OCI-LY7 (cell line): Measurements from ENCODE around the gene PFDN6. TPM values are rescaled to one million over a fixed set of nuclear protein-coding genes. Genes with fewer than 3 reads are reported as not detected.

Experiments used
- BruUV-seq: library from RNA; stranded (reverse); fragments of 400-500 nt; replicated peaks from 2 replicates; lab custom pipeline; 2021; lab: Mats Ljungman, UMichigan
- CTCF ChIA-PET: fragments of 300-600 bp; sonication (Branson Sonifier 250); formaldehyde crosslinking; loops from one replicate; lab custom pipeline; 2022; ENCODE audit warnings: antibody characterized with exemption; ENCODE audit not compliant: unreplicated experiment; lab: Charles Lee
- POLR2A ChIA-PET: fragments of 300-600 bp; sonication (Branson Sonifier 250); formaldehyde crosslinking; loops from one replicate; lab custom pipeline; 2022; ENCODE audit warnings: antibody characterized with exemption; lab: Charles Lee
- DNase-seq: peaks from one replicate; pipeline ENCODE4 v3.0.0-alpha.2; 2015; ENCODE audit warnings: low spot score
- H2AFZ ChIP-seq: fragments of 200-600 bp; sonication (generic), shearing (Covaris generic); 2 replicates; pipeline ENCODE4 v1.6.1; 2014; ENCODE audit warnings: mild to moderate bottlenecking, antibody characterized with exemption, low read length, moderate library complexity
- H3K27ac ChIP-seq: fragments of 200-600 bp; sonication (generic); 2 replicates; pipeline ENCODE4 v1.5.1; 2014; ENCODE audit warnings: mixed run types, low read depth, mild to moderate bottlenecking, moderate library complexity, low read length, inconsistent platforms; ENCODE audit not compliant: poor library complexity, severe bottlenecking
- H3K36me3 ChIP-seq: fragments of 200-600 bp; sonication (generic); 2 replicates; pipeline ENCODE4 v1.6.1; 2014; ENCODE audit warnings: mild to moderate bottlenecking, antibody characterized with exemption, low read length, moderate library complexity, mixed read lengths; ENCODE audit not compliant: insufficient read depth
- H3K4me1 ChIP-seq: fragments of 200-600 bp; sonication (generic); 2 replicates; pipeline ENCODE4 v1.5.1; 2014; ENCODE audit warnings: mild to moderate bottlenecking, low read length; ENCODE audit not compliant: insufficient read depth, poor library complexity, severe bottlenecking
- H3K4me2 ChIP-seq: fragments of 200-600 bp; sonication (generic); 2 replicates; pipeline ENCODE4 v1.6.1; 2014; ENCODE audit warnings: mild to moderate bottlenecking, low read length
- H3K4me3 ChIP-seq: fragments of 200-600 bp; sonication (generic); 2 replicates; pipeline ENCODE4 v1.5.1; 2014; ENCODE audit warnings: mild to moderate bottlenecking, low read depth, low read length; ENCODE audit not compliant: poor library complexity, severe bottlenecking
- H3K79me2 ChIP-seq: fragments of 200-600 bp; sonication (generic); 2 replicates; pipeline ENCODE4 v1.6.1; 2016; ENCODE audit warnings: low read depth, mild to moderate bottlenecking, low read length, moderate library complexity, mixed read lengths; ENCODE audit not compliant: insufficient read depth
- H3K9me2 ChIP-seq: fragments of 200-600 bp; sonication (generic); 2 replicates; pipeline ENCODE4 v1.6.1; 2016; ENCODE audit warnings: mild to moderate bottlenecking, low read length, mixed read lengths; ENCODE audit not compliant: insufficient read depth
- H3K9me3 ChIP-seq: fragments of 200-600 bp; sonication (generic); 2 replicates; pipeline ENCODE4 v1.6.1; 2014; ENCODE audit warnings: mild to moderate bottlenecking, mixed run types, low read length, mixed read lengths
- H4K20me1 ChIP-seq: fragments of 200-600 bp; sonication (generic); 2 replicates; pipeline ENCODE4 v1.6.1; 2014; ENCODE audit warnings: mild to moderate bottlenecking, antibody characterized with exemption, low read length, moderate library complexity, mixed read lengths; ENCODE audit not compliant: insufficient read depth
- EZH2phosphoT487 ChIP-seq: fragments of 200-600 bp; sonication (generic); IDR thresholded peaks from 2 replicates; pipeline ENCODE4 v1.6.1; 2018; ENCODE audit warnings: low read depth, borderline replicate concordance, mild to moderate bottlenecking, mixed run types, antibody characterized with exemption, low read length, moderate library complexity, mixed read lengths
- intact Hi-C: fragments of 100-400 bp; cut with micrococcal nuclease; formaldehyde crosslinking; loops from one replicate; pipeline ENCODE4 v1.10.0; 2022; ENCODE audit not compliant: unreplicated experiment
- total RNA-seq, 2 experiments: library from RNA; depleted of rRNA in 1 of 2; stranded (reverse); fragments of >200 nt in 1 of 2; shearing (Covaris generic) in 1 of 2; gene quantifications; 2 replicates each; pipeline ENCODE4 v1.2.3, GENCODE V29; 2014 to 2022
- TF ChIP-seq, protein P1 (sequence below): fragments of 200-600 bp; sonication (generic); conservative IDR thresholded peaks from 2 replicates; pipeline ENCODE4 v1.5.1; 2014; ENCODE audit warnings: mild to moderate bottlenecking, antibody characterized with exemption, low read length, moderate library complexity, mixed read lengths

The PFDN6 gene
- total RNA-seq, 2 experiments from 2014 or later = 72.5 to 90.6 TPM

DNA sequence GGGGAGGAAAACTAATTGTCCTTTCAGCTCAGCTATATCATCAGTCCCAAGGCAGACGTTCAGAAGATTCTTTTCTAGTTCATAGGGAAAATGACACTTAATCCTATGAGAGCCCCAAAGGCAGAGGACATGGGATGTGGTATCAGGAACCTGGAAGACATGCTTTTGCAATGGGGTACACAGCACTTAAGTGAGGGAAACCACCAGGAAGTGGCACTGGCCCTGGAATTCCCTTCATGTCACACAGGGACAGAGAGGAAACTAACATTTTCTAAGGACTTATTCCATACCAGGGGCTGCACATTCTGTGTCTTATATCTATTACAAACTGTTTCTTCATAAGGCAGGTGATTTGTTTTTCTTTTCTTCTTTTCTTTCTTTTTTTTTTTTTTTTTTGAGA is 45.9 kb upstream of the PFDN6 start:
- no TSS peak for BruUV-seq
- Histone ChIP-seq H3K79me2 (no peaks in the 10 kb centered on the region), H3K4me1 (peaks cover 6% of the 10 kb centered on the region), H4K20me1 (no peaks in the 10 kb centered on the region), H3K36me3 (no peaks in the 10 kb centered on the region), H2AFZ (no peak overlapping the region), H3K9me3 (no peaks in the 10 kb centered on the region), H3K4me3 (no peak overlapping the region), H3K27ac (no peak overlapping the region), H3K4me2 (no peak overlapping the region), H3K9me2 (no peaks in the 10 kb centered on the region)
- ChIA-PET POLR2A (interaction anchor here (0.6 to 0.7 kb wide), 3 partner anchors 25 to 1618 kb away, joined by 3 to 5 read pairs (median 3); no protein-coding TSS in a partner anchor), CTCF (no interaction called here)
- intact Hi-C loops = no loop called here
- TF ChIP-seq EZH2phosphoT487 = no peak
- TF ChIP-seq, protein P1, sequence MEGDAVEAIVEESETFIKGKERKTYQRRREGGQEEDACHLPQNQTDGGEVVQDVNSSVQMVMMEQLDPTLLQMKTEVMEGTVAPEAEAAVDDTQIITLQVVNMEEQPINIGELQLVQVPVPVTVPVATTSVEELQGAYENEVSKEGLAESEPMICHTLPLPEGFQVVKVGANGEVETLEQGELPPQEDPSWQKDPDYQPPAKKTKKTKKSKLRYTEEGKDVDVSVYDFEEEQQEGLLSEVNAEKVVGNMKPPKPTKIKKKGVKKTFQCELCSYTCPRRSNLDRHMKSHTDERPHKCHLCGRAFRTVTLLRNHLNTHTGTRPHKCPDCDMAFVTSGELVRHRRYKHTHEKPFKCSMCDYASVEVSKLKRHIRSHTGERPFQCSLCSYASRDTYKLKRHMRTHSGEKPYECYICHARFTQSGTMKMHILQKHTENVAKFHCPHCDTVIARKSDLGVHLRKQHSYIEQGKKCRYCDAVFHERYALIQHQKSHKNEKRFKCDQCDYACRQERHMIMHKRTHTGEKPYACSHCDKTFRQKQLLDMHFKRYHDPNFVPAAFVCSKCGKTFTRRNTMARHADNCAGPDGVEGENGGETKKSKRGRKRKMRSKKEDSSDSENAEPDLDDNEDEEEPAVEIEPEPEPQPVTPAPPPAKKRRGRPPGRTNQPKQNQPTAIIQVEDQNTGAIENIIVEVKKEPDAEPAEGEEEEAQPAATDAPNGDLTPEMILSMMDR = no peak
- DNase-seq = no peak

DNA sequence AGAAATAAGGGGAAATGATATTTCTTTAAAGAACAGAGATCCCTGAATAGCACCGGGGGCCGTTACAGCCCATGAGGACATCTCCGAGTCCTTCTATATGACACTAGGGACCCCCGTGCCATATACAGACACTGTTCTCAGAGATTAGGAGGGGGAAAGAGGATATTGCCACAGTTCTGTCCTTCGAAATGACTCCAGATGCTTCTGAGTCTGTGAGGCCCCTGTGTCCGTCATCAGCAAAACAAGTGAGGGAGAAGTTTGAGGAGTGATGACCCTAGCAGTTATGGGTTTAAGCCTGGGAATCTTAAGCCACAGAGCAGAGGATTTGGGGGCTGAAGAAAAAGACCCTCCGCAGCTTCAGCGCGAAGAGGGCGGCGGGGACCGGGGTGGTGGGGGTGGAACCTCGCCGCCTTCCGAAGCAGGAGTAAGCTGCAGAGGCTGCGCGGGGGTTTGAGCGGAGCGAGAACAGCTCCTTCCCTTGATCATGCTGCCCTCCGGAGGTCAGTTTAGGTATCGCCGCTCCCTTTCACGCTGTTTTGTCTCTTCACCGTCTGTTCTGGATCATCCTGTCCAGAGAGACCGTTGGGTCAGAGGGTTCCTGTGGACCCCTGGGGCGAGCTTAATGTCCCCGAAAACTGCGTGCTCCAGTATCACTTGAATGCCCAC is 41.3 kb upstream of the PFDN6 start:
- BruUV-seq = no TSS peak
- POLR2A ChIA-PET = interaction anchor here (0.5 to 3.8 kb wide), 10 partner anchors 10 to 177 kb away, joined by 3 to 19 read pairs (median 4); partner anchors contain the start of genes HLA-DPA1, HLA-DPB1, RING1 and RPS18
- CTCF ChIA-PET = interaction anchor here (0.5 to 1.3 kb wide), 7 partner anchors 13 to 219 kb away, joined by 3 to 7 read pairs (median 3); partner anchors contain the start of gene RING1
- Histone ChIP-seq H4K20me1 (no peaks in the 10 kb centered on the region), H3K27ac (peak overlapping the region; percentile 68), H3K4me1 (peaks cover 23% of the 10 kb centered on the region), H3K9me3 (no peaks in the 10 kb centered on the region), H3K4me3 (peak overlapping the region; percentile 73), H3K36me3 (peaks cover 18% of the 10 kb centered on the region), H3K79me2 (no peaks in the 10 kb centered on the region), H3K9me2 (no peaks in the 10 kb centered on the region), H2AFZ (peak overlapping the region; percentile 91), H3K4me2 (peak overlapping the region; percentile 96)
- DNase-seq = peak; percentile 92
- intact Hi-C loops = loop anchor here (1.0 to 5.0 kb wide), 4 partner anchors 43 to 236 kb away; no protein-coding TSS in a partner anchor
- TF ChIP-seq, protein P1 = peak; percentile 88
- no peak for TF ChIP-seq EZH2phosphoT487

DNA sequence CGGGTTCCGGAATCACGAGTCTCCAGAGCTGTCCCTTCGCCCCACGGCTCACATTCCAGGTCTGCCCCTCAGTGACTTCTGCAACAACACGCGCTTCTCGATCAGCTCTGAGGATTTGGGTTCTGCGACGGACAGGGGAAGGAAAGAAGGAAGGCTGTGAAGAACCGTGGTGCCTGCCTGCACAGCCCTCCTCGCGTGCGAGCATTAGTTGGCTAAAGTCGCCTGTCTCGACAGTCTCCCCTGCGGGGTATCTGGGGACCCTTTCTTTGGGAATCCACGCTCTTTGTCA is 40.8 kb upstream of the PFDN6 start:
- no peaks in the 10 kb centered on the region for H3K79me2 ChIP-seq
- TF ChIP-seq, protein P1 = peak; percentile 57
- TF ChIP-seq EZH2phosphoT487 = no peak
- POLR2A ChIA-PET = interaction anchor here (0.5 to 3.8 kb wide), 8 partner anchors 10 to 177 kb away, joined by 3 to 19 read pairs (median 4); partner anchors contain the start of genes HLA-DPA1, HLA-DPB1, RPS18 and VPS52
- H3K9me3 ChIP-seq = no peaks in the 10 kb centered on the region
- peak overlapping the region; percentile 68 for H3K27ac ChIP-seq
- H3K4me2 ChIP-seq = peak overlapping the region; percentile 96
- peak overlapping the region; percentile 91 for H2AFZ ChIP-seq
- CTCF ChIA-PET = interaction anchor here (0.6 to 1.3 kb wide), 4 partner anchors 14 to 219 kb away, joined by 3 to 6 read pairs (median 3); no protein-coding TSS in a partner anchor
- no TSS peak for BruUV-seq
- peak overlapping the region; percentile 73 for H3K4me3 ChIP-seq
- no peaks in the 10 kb centered on the region for H3K9me2 ChIP-seq
- intact Hi-C loops = loop anchor here (1.0 to 5.0 kb wide), 4 partner anchors 43 to 236 kb away; no protein-coding TSS in a partner anchor
- DNase-seq = no peak
- no peaks in the 10 kb centered on the region for H4K20me1 ChIP-seq
- H3K4me1 ChIP-seq = peaks cover 23% of the 10 kb centered on the region
- peaks cover 18% of the 10 kb centered on the region for H3K36me3 ChIP-seq
